ENCODE data around the gene EFCAB6.

EFCAB6 gene

GRCh38 chr22:43530349-43531201, 281.5 kb downstream of the EFCAB6 start:
- DNase-seq (ENCODE audit: low spot score) = no peak

GRCh38 chr22:43529934-43530333, 282.2 kb downstream of the EFCAB6 start:
- DNase-seq (ENCODE audit: low spot score) = no peak

GRCh38 chr22:43529461-43529860, 282.6 kb downstream of the EFCAB6 start:
- DNase-seq (ENCODE audit: low spot score) = no peak

- no peak for DNase-seq (ENCODE audit: low spot score)
Observed at GRCh38 chr22:43528601-43529360, 283.3 kb downstream of the EFCAB6 start.

GRCh38 chr22:43526946-43527345, 285.2 kb downstream of the EFCAB6 start:
- DNase-seq (ENCODE audit: low spot score) = no peak

DNA sequence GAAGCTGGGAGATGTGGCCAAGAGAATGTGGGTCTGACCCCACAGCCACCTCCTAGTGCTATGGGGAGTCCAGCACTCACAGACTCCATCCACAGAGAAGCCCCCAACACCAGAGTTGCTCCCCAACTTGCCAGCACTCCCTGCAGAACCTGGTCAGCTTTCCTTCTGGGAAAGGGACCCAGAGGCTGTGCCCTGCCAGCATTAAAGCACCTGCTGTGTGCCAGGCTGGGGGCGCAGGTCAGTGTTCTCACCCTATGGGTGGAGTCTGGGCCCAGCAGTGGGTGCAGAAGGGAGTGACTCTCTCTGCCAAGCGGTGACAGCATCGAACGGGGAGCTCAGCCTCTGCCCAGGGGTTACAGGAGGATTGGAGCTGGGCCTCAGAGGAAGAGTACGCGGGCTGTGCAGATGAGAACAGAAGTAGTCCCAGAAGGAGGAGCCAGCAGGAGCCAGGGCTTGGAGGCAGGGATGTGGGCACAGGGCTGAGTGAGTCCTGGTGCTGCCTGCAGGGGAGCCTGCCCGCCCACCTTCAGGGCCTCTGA, 285.9 kb downstream of the EFCAB6 start:
- no peak for DNase-seq (ENCODE audit: low spot score)

DNA sequence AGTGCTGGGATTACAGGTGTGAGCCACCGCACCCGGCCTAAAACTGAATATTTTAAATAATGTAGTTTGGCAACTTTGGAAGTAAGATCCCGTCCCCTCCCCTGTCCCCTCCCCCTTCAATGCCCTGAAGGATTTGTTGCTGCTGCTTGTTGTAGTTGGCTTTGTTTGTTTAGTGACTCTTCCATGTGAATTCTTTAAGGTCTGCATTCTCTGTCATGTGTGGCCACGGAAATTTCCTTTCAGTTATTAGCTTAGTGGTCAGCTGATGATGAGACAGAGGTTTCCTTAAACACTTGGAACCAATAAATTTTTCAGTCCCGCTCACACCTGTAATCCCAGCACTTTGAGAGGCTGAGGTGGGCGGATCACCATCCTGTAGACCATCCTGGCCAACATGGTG, 290.4 kb downstream of the EFCAB6 start:
- no peak for DNase-seq (ENCODE audit: low spot score)

GRCh38 chr22:43520632-43521039, 291.5 kb downstream of the EFCAB6 start:
- DNase-seq (ENCODE audit: low spot score) = no peak

- DNase-seq (ENCODE audit: low spot score) = no peak
Observed at GRCh38 chr22:43516996-43517635, 295.0 kb downstream of the EFCAB6 start.

GRCh38 chr22:43516386-43516785, 295.7 kb downstream of the EFCAB6 start:
- DNase-seq (ENCODE audit: low spot score) = no peak

GRCh38 chr22:43515902-43516301, 296.2 kb downstream of the EFCAB6 start:
- no peak for DNase-seq (ENCODE audit: low spot score)

GRCh38 chr22:43515411-43515810, 296.7 kb downstream of the EFCAB6 start:
- no peak for DNase-seq (ENCODE audit: low spot score)

GRCh38 chr22:43514476-43515157, 297.5 kb downstream of the EFCAB6 start:
- no peak for DNase-seq (ENCODE audit: low spot score)

DNA sequence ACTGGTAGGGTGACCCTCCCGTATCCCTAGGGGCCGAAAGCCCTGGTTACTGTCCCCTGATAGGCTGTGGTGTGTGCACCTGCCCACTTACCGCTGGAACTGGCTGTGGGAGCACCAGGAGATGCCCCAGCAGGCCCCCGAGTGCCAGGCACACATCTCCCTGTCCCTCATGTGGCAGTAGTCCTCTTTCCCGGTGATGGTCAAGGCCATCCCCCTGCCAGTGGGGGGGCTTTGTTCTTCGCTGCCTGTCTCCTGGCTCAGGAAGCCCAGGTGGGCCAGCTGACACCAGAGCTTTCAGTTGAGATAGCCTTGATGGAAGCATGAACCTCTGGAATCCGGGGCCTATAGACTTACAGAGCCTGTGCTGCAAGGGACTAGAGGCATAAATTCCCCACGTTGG, 299.8 kb downstream of the EFCAB6 start:
- no peak for DNase-seq (ENCODE audit: low spot score)

- DNase-seq (ENCODE audit: low spot score) = no peak
Observed at GRCh38 chr22:43511276-43511910, 300.7 kb downstream of the EFCAB6 start.

DNA sequence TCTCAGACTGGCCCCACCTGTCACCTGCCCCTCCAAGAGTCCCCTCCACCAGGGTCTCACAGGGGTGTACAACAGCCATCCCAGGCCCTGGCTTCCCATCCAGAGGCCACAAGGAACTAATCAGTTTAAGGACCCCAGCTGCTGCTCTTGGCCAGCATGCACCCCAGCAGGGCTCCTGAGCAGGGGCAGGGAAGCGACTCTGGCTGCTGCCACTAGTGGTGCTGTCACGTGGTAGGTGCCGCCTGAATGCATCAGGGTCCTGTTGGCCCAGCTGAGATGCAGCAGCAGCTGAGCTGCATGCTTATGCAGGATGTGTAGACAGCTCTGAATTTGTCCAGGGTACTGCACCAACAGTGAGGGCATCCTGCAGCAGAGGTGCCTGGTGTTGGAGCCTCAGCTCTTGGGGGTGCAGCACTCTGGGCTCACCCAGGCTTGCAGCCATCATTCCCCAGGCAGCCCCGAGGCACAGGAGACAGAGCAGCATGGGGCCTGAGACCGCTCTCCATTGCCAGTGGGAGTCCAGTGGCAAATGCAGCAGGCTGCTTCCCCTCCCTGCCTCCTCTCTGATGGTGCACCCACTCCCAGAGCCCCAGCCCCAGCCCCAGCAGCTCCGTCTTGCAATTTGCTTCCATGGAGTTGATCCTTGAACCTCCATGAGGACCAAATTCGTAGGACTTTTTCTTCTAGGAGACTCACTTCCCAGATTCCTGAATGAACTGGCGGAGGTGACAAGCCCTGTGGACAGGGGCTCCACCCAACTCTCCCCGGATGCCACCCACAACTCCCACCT, 301.6 kb downstream of the EFCAB6 start:
- DNase-seq (ENCODE audit: low spot score) = no peak

GRCh38 chr22:43509337-43509736, 302.8 kb downstream of the EFCAB6 start:
- DNase-seq (ENCODE audit: low spot score) = no peak

DNA sequence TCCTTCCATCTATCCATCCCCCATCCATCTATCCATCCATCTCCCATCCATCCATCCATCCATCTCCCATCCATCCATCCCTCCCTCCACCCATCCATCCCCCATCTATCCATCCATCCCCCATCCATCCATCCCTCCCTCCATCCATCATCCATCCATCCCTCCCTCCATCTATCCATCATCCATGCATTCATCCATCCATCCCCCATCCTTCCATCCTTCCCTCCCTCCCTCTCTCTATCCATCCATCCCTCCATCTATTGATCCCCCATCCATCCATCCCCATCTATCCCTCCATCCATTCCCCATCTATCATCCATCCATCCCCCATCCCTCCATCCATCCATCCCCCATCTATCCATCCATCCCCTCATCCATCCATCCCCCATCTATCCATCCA, 303.6 kb downstream of the EFCAB6 start:
- DNase-seq (ENCODE audit: low spot score) = no peak

- DNase-seq (ENCODE audit: low spot score) = no peak
Observed at GRCh38 chr22:43507235-43507634, 304.9 kb downstream of the EFCAB6 start.

- DNase-seq (ENCODE audit: low spot score) = no peak
Observed at GRCh38 chr22:43506487-43506886, 305.6 kb downstream of the EFCAB6 start.

- DNase-seq (ENCODE audit: low spot score) = no peak
Observed at GRCh38 chr22:43505896-43506295, 306.2 kb downstream of the EFCAB6 start.
